ENCODE data around the gene ACSS2.

DNA sequence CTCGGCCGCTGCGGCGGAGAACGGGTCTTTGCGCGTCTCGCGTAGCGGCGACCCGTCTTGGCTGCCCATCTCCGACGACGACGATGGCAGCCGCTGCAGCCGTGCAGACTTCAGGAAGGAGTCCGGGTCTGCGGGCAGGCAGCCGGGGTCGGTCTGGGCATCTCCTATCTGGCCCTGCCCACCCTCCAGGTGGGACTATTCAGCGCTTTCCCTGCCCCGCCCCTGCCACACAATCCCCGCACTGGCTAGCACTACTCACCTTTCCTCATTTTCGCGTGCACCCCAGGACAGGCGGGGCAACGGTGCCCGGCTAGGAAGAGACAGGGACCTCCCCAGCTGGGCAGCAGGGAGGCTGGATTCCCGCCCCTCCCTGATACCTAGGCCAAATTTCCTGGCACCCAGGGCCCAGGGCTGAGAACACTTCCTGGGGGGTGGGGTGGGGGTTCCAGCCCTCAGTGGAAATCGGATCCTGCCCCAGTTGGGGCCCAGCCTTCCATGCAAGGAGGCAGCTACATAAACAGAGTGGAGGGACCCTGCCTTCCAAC lies 12.9 kb upstream of the ACSS2 start:
- TF ChIP-seq EZH2 (IDR thresholded peaks at IDR 0.05; ENCODE audit: low read length, missing control alignments) (no peak), CTCF (conservative IDR thresholded peaks at IDR 0.05 in 1 of 2, IDR thresholded peaks at IDR 0.05 in 1 of 2; ENCODE audit: low read depth in 1 of 2, low read length in 2 of 2) (no peak)

Data from fibroblast of lung (primary cell).